ENCODE measurements around the gene DIPK1C.

GRCh38 chr18:74402806-74403433 is 54.2 kb downstream of the DIPK1C start:
- TF ChIP-seq CTCF (conservative IDR thresholded peaks at IDR 0.05; ENCODE audit: low read depth, low read length) (no peak), MAZ (IDR thresholded peaks at IDR 0.05; ENCODE audit: borderline replicate concordance, low read depth, low read length) (no peak), SMC3 (IDR thresholded peaks at IDR 0.05; ENCODE audit: low read depth, low read length) (no peak), MXI1 (IDR thresholded peaks at IDR 0.05; ENCODE audit: borderline replicate concordance, low read depth, low read length) (no peak), POLR2A (IDR thresholded peaks at IDR 0.05; ENCODE audit: low read depth, low read length) (no peak), RFX5 (IDR thresholded peaks at IDR 0.05; ENCODE audit: low read depth, low read length) (no peak), RAD21 (IDR thresholded peaks at IDR 0.05; ENCODE audit: low read length) (no peak), FOS (IDR thresholded peaks at IDR 0.05; ENCODE audit: low read depth, low read length) (no peak), CHD1 (IDR thresholded peaks at IDR 0.05; ENCODE audit: low read depth, low read length) (no peak), BHLHE40 (IDR thresholded peaks at IDR 0.05; ENCODE audit: low read depth, low read length) (no peak)

Measured in IMR-90 (cell line).